GM23248 (cell line): ENCODE measurements around the gene CAPN9. TPM values are rescaled to one million over a fixed set of nuclear protein-coding genes. Genes with fewer than 3 reads are reported as not detected.

ENCODE experiments used
- DNase-seq: peaks from one replicate; pipeline ENCODE4 v3.0.0-alpha.2; 2015
- H2AFZ ChIP-seq: fragments of 200-600 bp; sonication (generic); 2 replicates; pipeline ENCODE4 v1.6.1; 2016; ENCODE audit warnings: antibody characterized with exemption
- H3F3A ChIP-seq: fragments of 200-600 bp; sonication (generic); 2 replicates; pipeline ENCODE4 v1.6.1; 2016; ENCODE audit warnings: mild to moderate bottlenecking, antibody characterized with exemption, mixed run types; ENCODE audit not compliant: insufficient read depth
- H3K27ac ChIP-seq: fragments of 200-600 bp; sonication (generic); 2 replicates; pipeline ENCODE4 v1.5.1; 2016; ENCODE audit warnings: mild to moderate bottlenecking
- H3K27me3 ChIP-seq: fragments of 200-600 bp; sonication (generic); replicated peaks from 2 replicates; pipeline ENCODE4 v1.6.1; 2016; ENCODE audit warnings: mild to moderate bottlenecking; ENCODE audit not compliant: insufficient read depth
- H3K36me3 ChIP-seq: fragments of 200-600 bp; sonication (generic); 2 replicates; pipeline ENCODE4 v1.6.1; 2016; ENCODE audit warnings: low read depth, mild to moderate bottlenecking
- H3K4me1 ChIP-seq: fragments of 200-600 bp; sonication (generic); 2 replicates; pipeline ENCODE4 v1.6.1; 2016; ENCODE audit warnings: mild to moderate bottlenecking; ENCODE audit not compliant: insufficient read depth
- H3K4me2 ChIP-seq: fragments of 200-600 bp; sonication (generic); one replicate; pipeline ENCODE4 v1.6.1; 2016; ENCODE audit warnings: mild to moderate bottlenecking; ENCODE audit not compliant: unreplicated experiment
- H3K4me3 ChIP-seq: fragments of 200-600 bp; sonication (generic); 2 replicates; pipeline ENCODE4 v1.5.1; 2016; ENCODE audit warnings: mild to moderate bottlenecking
- H3K79me2 ChIP-seq: fragments of 200-600 bp; sonication (generic); 2 replicates; pipeline ENCODE4 v1.6.1; 2016; ENCODE audit warnings: mild to moderate bottlenecking; ENCODE audit not compliant: insufficient read depth
- H3K9ac ChIP-seq: fragments of 200-600 bp; sonication (generic); 2 replicates; pipeline ENCODE4 v1.6.1; 2016; ENCODE audit warnings: mild to moderate bottlenecking
- H3K9me2 ChIP-seq: fragments of 200-600 bp; sonication (generic); 2 replicates; pipeline ENCODE4 v1.6.1; 2016; ENCODE audit warnings: mixed run types, mild to moderate bottlenecking, moderate library complexity; ENCODE audit not compliant: insufficient read depth
- H3K9me3 ChIP-seq: fragments of 200-600 bp; sonication (generic); one replicate; pipeline ENCODE4 v1.6.1; 2017; ENCODE audit warnings: low read depth
- H4K20me1 ChIP-seq: fragments of 200-600 bp; sonication (generic); 2 replicates; pipeline ENCODE4 v1.6.0; 2016; ENCODE audit not compliant: insufficient read depth
- EZH2 ChIP-seq: fragments of 200-600 bp; sonication (generic); IDR thresholded peaks from 2 replicates; pipeline ENCODE4 v1.6.1; 2018; ENCODE audit warnings: antibody characterized with exemption, mild to moderate bottlenecking; ENCODE audit not compliant: insufficient read depth, poor library complexity, severe bottlenecking
- EZH2phosphoT487 ChIP-seq: fragments of 200-600 bp; sonication (generic); IDR thresholded peaks from 2 replicates; pipeline ENCODE4 v1.6.1; 2018; ENCODE audit warnings: antibody characterized with exemption, moderate library complexity, mild to moderate bottlenecking, low read depth; ENCODE audit not compliant: insufficient read depth
- WGBS, 2 experiments: methylation state at CpG; one replicate each; pipeline ENCODE4 v1.1.6; 2015 to 2017; ENCODE audit warnings: low lambda C conversion rate in 2 of 2, low coverage in 1 of 2; ENCODE audit errors: missing lambda C conversion rate in 2 of 2; 5-methylcytosine and 5-hydroxymethylcytosine counted together
- in situ Hi-C: fragments of 300-500 bp; cut with MboI; formaldehyde crosslinking; loops from 2 replicates; pipeline ENCODE4 v1.15.0; 2020
- polyA plus RNA-seq: library from polyadenylated mRNA; unstranded; fragments of >200 nt; fragmentation: Nextera tagmentation; extraction: Ambion mirVana; gene quantifications from 2 replicates; pipeline ENCODE4 v1.2.1, GENCODE V29; 2016
- total RNA-seq: library from RNA; depleted of rRNA; stranded (reverse); fragments of >200 nt; shearing (Covaris generic); gene quantifications from 2 replicates; pipeline ENCODE4 v1.2.3, GENCODE V29; 2014

CAPN9 gene
- total and polyA plus RNA-seq, 2 experiments from 2014 or later, result not detected

- Histone ChIP-seq H3K27me3 (no peaks in the 10 kb centered on the region; the same call in 1 of the 2 replicates), H3K4me3 (no peak overlapping the region), H3K27ac (no peak overlapping the region), H3K4me1 (no peaks in the 10 kb centered on the region), H3K9me2 (no peaks in the 10 kb centered on the region), H4K20me1 (no peaks in the 10 kb centered on the region), H3K9me3 (no peaks in the 10 kb centered on the region), H3K79me2 (no peaks in the 10 kb centered on the region), H3K4me2 (no peak overlapping the region), H3K36me3 (no peaks in the 10 kb centered on the region), H2AFZ (no peak overlapping the region), H3K9ac (no peak overlapping the region), H3F3A (no peaks in the 10 kb centered on the region)
- 61 to 76% methylated on average over 5 of the region's 5 CpGs for WGBS, 2 experiments
- no peak for TF ChIP-seq EZH2phosphoT487
- TF ChIP-seq EZH2, result no peak
- in situ Hi-C loops, result loop anchor here (10.0 kb wide), 2 partner anchors 135 to 415 kb away; no protein-coding TSS in a partner anchor
- no peak for DNase-seq
Measured at GRCh38 chr1:230790026-230790425, 42.8 kb downstream of the CAPN9 start.

GRCh38 chr1:230791986-230792564, 44.9 kb downstream of the CAPN9 start:
- in situ Hi-C loops, result loop anchor here (10.0 kb wide), 2 partner anchors 133 to 413 kb away; no protein-coding TSS in a partner anchor
- no peak overlapping the region for H3K9ac ChIP-seq
- H2AFZ ChIP-seq, result no peak overlapping the region
- H3K4me1 ChIP-seq, result no peaks in the 10 kb centered on the region
- H3K9me3 ChIP-seq, result no peaks in the 10 kb centered on the region
- no peaks in the 10 kb centered on the region for H4K20me1 ChIP-seq
- no peaks in the 10 kb centered on the region for H3K36me3 ChIP-seq
- no peak overlapping the region for H3K27ac ChIP-seq
- no peak for DNase-seq
- H3F3A ChIP-seq, result no peaks in the 10 kb centered on the region
- no peak overlapping the region for H3K4me3 ChIP-seq
- WGBS, 2 experiments, result 52 to 56% methylated on average over 5 of the region's 5 CpGs
- TF ChIP-seq EZH2phosphoT487 (no peak), EZH2 (no peak)
- no peaks in the 10 kb centered on the region for H3K79me2 ChIP-seq
- no peak overlapping the region for H3K4me2 ChIP-seq
- H3K9me2 ChIP-seq, result no peaks in the 10 kb centered on the region
- no peaks in the 10 kb centered on the region; the same call in 1 of the 2 replicates for H3K27me3 ChIP-seq

GRCh38 chr1:230792691-230793462, 45.7 kb downstream of the CAPN9 start:
- Histone ChIP-seq H3K4me1 (no peaks in the 10 kb centered on the region), H3K27me3 (no peaks in the 10 kb centered on the region; the same call in 1 of the 2 replicates), H3K27ac (no peak overlapping the region), H3K9me3 (no peaks in the 10 kb centered on the region), H3K4me2 (no peak overlapping the region), H4K20me1 (no peaks in the 10 kb centered on the region), H3K36me3 (no peaks in the 10 kb centered on the region), H2AFZ (no peak overlapping the region), H3K79me2 (no peaks in the 10 kb centered on the region), H3K9me2 (no peaks in the 10 kb centered on the region), H3K4me3 (no peak overlapping the region), H3F3A (no peaks in the 10 kb centered on the region), H3K9ac (no peak overlapping the region)
- DNase-seq, result peak; percentile 13
- in situ Hi-C loops, result loop anchor here (10.0 kb wide), 2 partner anchors 132 to 412 kb away; no protein-coding TSS in a partner anchor
- no peak for TF ChIP-seq EZH2
- TF ChIP-seq EZH2phosphoT487, result no peak
- 73 to 77% methylated on average over 12 to 13 of the region's 13 CpGs for WGBS, 2 experiments

DNA sequence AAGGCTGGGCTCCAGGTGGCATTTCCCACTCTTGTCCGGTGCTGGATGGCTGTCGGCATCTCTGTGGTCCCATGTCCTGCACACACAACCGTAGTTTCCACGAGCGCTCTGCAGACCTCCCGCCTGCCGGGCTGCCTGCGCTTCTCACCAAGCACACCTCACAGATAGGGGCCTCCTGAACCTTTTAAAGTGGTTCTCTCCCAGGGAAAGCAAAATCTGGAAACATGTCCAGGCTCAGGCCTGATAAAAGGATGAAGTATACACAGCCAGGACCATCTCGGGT, 46.2 kb downstream of the CAPN9 start:
- H3K27ac ChIP-seq, result no peak overlapping the region
- DNase-seq, result no peak
- H3F3A ChIP-seq, result no peaks in the 10 kb centered on the region
- WGBS, 2 experiments, result 84 to 89% methylated on average over 9 of the region's 9 CpGs
- TF ChIP-seq EZH2 (no peak), EZH2phosphoT487 (no peak)
- no peaks in the 10 kb centered on the region for H3K4me1 ChIP-seq
- no peaks in the 10 kb centered on the region for H3K36me3 ChIP-seq
- H3K9me3 ChIP-seq, result no peaks in the 10 kb centered on the region
- H3K9me2 ChIP-seq, result no peaks in the 10 kb centered on the region
- H3K4me3 ChIP-seq, result no peak overlapping the region
- H3K9ac ChIP-seq, result no peak overlapping the region
- H3K4me2 ChIP-seq, result no peak overlapping the region
- H3K27me3 ChIP-seq, result no peaks in the 10 kb centered on the region; the same call in 1 of the 2 replicates
- in situ Hi-C loops, result loop anchor here (10.0 kb wide), 2 partner anchors 131 to 411 kb away; no protein-coding TSS in a partner anchor
- no peak overlapping the region for H2AFZ ChIP-seq
- no peaks in the 10 kb centered on the region for H4K20me1 ChIP-seq
- H3K79me2 ChIP-seq, result no peaks in the 10 kb centered on the region
